Lung (tissue), 12 donors: Measurements from ENCODE around the gene CRISPLD2. TPM values are rescaled to one million over a fixed set of nuclear protein-coding genes. Genes with fewer than 3 reads are reported as not detected.

ENCODE experiments used
- ATAC-seq: fragments of 200-7000 bp; cut with Tn5 transposase; one replicate; pipeline ENCODE4 v1.9.1; 2020; ENCODE audit warnings: moderate number of reproducible peaks; ENCODE audit not compliant: insufficient read depth, low FRiP score
- DNase-seq, 3 donors: peaks; one replicate each; pipeline ENCODE4 v3.0.0-alpha.2; 2013 to 2017
- H3K27ac ChIP-seq, 2 donors: one replicate each; pipeline ENCODE4 v1.5.1; 2013; ENCODE audit warnings: mild to moderate bottlenecking in 2 of 2, moderate library complexity in 2 of 2, control low read depth in 1 of 2, inconsistent platforms in 1 of 2, low read depth in 1 of 2, low read length in 1 of 2
- H3K27me3 ChIP-seq, 3 donors: one replicate each; pipeline ENCODE4 v1.5.1; 2013; ENCODE audit warnings: low read length in 2 of 3; ENCODE audit not compliant: control insufficient read depth in 3 of 3, insufficient read depth in 3 of 3
- H3K36me3 ChIP-seq, 4 donors: one replicate each; pipeline ENCODE4 v1.5.1; 2013; ENCODE audit warnings: low read length in 4 of 4, mild to moderate bottlenecking in 1 of 4, moderate library complexity in 1 of 4; ENCODE audit not compliant: control insufficient read depth in 4 of 4, insufficient read depth in 4 of 4
- H3K4me1 ChIP-seq, 5 donors: one replicate each; pipeline ENCODE4 v1.5.1; 2013; ENCODE audit warnings: low read length in 5 of 5, mild to moderate bottlenecking in 2 of 5, moderate library complexity in 1 of 5; ENCODE audit not compliant: control insufficient read depth in 5 of 5, insufficient read depth in 5 of 5
- H3K4me3 ChIP-seq: one replicate; pipeline ENCODE4 v1.5.1; 2013; ENCODE audit warnings: mild to moderate bottlenecking, control low read depth, moderate library complexity
- H3K9ac ChIP-seq, 2 donors: one replicate each; pipeline ENCODE4 v1.5.1; 2013; ENCODE audit warnings: low read length in 2 of 2, control low read depth in 1 of 2; ENCODE audit not compliant: insufficient read depth in 1 of 2
- H3K9me3 ChIP-seq, 4 donors: one replicate each; pipeline ENCODE4 v1.5.1; 2013; ENCODE audit warnings: low read length in 3 of 4, mild to moderate bottlenecking in 1 of 4, moderate library complexity in 1 of 4; ENCODE audit not compliant: control insufficient read depth in 4 of 4, insufficient read depth in 3 of 4
- WGBS, 2 donors: extraction: QIAGEN DNeasy Blood & Tissue Kit; methylation state at CpG; one replicate each; pipeline ENCODE4 v1.1.7; 2013; 5-methylcytosine and 5-hydroxymethylcytosine counted together
- polyA plus RNA-seq, 2 donors: library from polyadenylated mRNA; stranded (reverse); fragments of 200-250 nt; gene quantifications; one replicate each; pipeline ENCODE4 v1.2.1, GENCODE V29; 2013
- total RNA-seq, 2 donors: library from RNA; depleted of rRNA in 1 of 2; stranded (reverse); fragments of >200 nt in 1 of 2; gene quantifications; one replicate each; pipeline ENCODE4 v1.2.1, GENCODE V29; 2014 to 2021
- TF ChIP-seq, protein P1 (sequence below): IDR thresholded peaks from 2 replicates; pipeline ENCODE4 v1.5.1; 2012; ENCODE audit warnings: mild to moderate bottlenecking; ENCODE audit errors: control extremely low read depth, extremely low read depth
- donor health status: control.
- donor health status: control.
- donor health status: Bipolar disorder and iron deficiency.
- donor health status: healthy.
- donor health status: DM: yes; HTN: yes; CAD: no.

The CRISPLD2 gene
- total and polyA plus RNA-seq, 4 donors, result 30.3 to 136 (median 42.5) TPM

DNA sequence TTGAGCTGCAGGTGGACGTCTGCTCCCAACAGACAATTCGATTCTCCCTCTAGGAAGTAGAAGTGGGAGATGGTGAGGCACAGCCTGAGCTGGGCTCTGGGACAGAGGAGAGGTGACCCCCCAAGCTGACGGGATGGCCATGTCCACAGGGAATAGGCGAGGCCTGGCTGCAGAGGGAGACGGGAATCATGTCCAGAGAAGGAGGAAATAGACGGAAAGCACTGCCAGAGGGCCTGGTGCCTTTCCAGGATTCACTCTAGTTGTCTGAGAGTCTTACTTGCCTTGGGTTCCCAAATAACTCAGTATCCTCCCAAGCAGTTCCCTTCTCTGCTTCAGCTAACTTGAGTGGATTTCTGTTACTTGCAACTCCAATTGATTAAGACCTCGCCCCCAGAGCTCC, 4.3 kb upstream of the CRISPLD2 start:
- Histone ChIP-seq H3K36me3 (no peaks in the 10 kb centered on the region), H3K27me3 (peaks cover 0 to 4% (median 0%) of the 10 kb centered on the region in 3 donors), H3K4me3 (no peak overlapping the region), H3K27ac (no peak overlapping the region), H3K9me3 (no peaks in the 10 kb centered on the region), H3K9ac (no peak overlapping the region), H3K4me1 (peaks cover 0 to 6% (median 2%) of the 10 kb centered on the region in 5 donors)
- ATAC-seq, result no peak
- DNase-seq, result no peak
- 48 to 68% methylated on average over 7 of the region's 7 CpGs for WGBS, 2 donors
- TF ChIP-seq, protein P1, sequence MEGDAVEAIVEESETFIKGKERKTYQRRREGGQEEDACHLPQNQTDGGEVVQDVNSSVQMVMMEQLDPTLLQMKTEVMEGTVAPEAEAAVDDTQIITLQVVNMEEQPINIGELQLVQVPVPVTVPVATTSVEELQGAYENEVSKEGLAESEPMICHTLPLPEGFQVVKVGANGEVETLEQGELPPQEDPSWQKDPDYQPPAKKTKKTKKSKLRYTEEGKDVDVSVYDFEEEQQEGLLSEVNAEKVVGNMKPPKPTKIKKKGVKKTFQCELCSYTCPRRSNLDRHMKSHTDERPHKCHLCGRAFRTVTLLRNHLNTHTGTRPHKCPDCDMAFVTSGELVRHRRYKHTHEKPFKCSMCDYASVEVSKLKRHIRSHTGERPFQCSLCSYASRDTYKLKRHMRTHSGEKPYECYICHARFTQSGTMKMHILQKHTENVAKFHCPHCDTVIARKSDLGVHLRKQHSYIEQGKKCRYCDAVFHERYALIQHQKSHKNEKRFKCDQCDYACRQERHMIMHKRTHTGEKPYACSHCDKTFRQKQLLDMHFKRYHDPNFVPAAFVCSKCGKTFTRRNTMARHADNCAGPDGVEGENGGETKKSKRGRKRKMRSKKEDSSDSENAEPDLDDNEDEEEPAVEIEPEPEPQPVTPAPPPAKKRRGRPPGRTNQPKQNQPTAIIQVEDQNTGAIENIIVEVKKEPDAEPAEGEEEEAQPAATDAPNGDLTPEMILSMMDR, result no peak

DNA sequence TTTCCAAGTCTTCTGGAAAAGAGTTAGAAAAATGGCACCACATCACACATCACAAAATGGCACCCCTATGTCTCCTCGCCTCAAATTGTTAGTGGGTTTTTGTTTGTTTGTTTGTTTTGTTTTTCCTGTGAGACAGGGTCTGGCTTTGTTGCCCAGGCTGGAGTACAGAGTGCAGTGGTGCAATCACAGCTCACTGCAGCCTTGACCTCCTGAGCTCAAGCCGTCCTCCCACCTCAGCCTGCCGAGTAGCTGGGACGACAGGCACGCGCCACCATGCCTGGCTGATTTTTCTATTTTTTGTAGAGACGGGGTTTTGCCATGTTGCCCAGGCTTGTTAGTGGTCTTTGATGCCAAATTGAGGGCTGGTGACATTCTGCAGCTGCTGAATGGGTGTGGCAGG, 3.8 kb upstream of the CRISPLD2 start:
- no peak for DNase-seq
- TF ChIP-seq, protein P1, result no peak
- H3K27ac ChIP-seq, result no peak overlapping the region
- no peaks in the 10 kb centered on the region for H3K36me3 ChIP-seq
- H3K27me3 ChIP-seq, result peaks cover 0 to 4% (median 0%) of the 10 kb centered on the region in 3 donors
- peaks cover 0 to 6% (median 2%) of the 10 kb centered on the region in 5 donors for H3K4me1 ChIP-seq
- no peak overlapping the region for H3K9ac ChIP-seq
- ATAC-seq, result no peak
- 81 to 86% methylated on average over 7 of the region's 7 CpGs for WGBS, 2 donors
- H3K4me3 ChIP-seq, result no peak overlapping the region
- H3K9me3 ChIP-seq, result no peaks in the 10 kb centered on the region

DNA sequence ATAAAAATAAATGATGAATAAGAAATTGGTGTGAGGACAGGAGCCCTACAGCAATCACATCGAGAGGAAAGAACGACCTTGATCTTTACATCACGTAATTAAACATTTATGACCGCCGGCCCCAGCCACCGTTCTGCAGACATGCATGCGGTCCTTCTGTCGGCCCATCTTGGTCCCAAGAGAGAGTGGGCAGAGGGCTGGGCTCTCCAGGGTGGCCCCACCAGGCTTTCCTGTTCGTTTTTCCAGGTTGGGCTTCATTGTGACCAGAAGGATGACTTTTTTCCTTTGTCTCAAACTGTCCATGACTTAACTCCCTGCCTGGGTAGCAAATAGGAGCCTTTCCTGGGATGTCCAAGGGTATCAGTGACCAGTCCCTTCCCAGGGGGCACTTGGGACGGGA, 3.3 kb upstream of the CRISPLD2 start:
- ATAC-seq, result no peak
- Histone ChIP-seq H3K36me3 (no peaks in the 10 kb centered on the region), H3K27me3 (peaks cover 0 to 2% (median 0%) of the 10 kb centered on the region in 3 donors), H3K4me1 (peaks cover 0 to 6% (median 0%) of the 10 kb centered on the region in 5 donors), H3K9ac (no peak overlapping the region), H3K9me3 (no peaks in the 10 kb centered on the region), H3K4me3 (no peak overlapping the region), H3K27ac (no peak overlapping the region)
- no peak for DNase-seq
- TF ChIP-seq, protein P1, result no peak
- 84 to 87% methylated on average over 10 of the region's 10 CpGs for WGBS, 2 donors

DNA sequence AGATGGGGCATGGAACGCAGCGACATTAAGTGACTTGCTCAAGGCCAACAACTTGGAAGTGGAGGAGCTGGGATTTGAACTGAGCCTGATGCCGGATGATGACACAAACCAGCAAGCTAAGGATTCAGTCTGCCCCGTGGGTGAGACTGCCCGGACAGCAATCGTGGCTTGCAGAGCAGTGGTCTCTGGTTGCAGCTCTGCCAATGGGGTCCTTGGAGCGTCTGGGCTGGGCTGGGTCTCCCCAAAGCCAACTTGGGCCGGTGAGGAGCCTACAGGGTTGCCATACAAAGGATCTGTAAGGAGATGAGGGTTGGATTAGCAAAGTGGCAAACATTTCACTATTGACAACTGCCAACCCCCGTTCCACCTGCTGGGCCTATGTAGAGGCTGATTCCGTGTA, 2.6 kb upstream of the CRISPLD2 start:
- Histone ChIP-seq H3K9me3 (no peaks in the 10 kb centered on the region), H3K27ac (no peak overlapping the region), H3K9ac (no peak overlapping the region), H3K4me3 (no peak overlapping the region), H3K27me3 (no peaks in the 10 kb centered on the region), H3K36me3 (no peaks in the 10 kb centered on the region), H3K4me1 (peaks cover 0 to 6% (median 0%) of the 10 kb centered on the region in 5 donors)
- DNase-seq, result no peak
- 87 to 90% methylated on average over 10 of the region's 10 CpGs for WGBS, 2 donors
- ATAC-seq, result no peak
- TF ChIP-seq, protein P1, result no peak
